ENCODE results near the gene DOCK1. TPM values are rescaled to one million over a fixed set of nuclear protein-coding genes. Genes with fewer than 3 reads are reported as not detected.

Gene DOCK1
- total RNA-seq, 2 experiments from 2014 or later: not detected

- CTCF ChIA-PET: no interaction called here
- DNase-seq (no peak), ATAC-seq (ENCODE audit: poor library complexity) (no peak)
- Mint-ChIP-seq H3K4me1 (ENCODE audit: low read depth) (no peaks in the 10 kb centered on the region), H3K27me3 (no peaks in the 10 kb centered on the region), H3K4me3 (no peak overlapping the region), H3K9me3 (no peaks in the 10 kb centered on the region), H3K36me3 (ENCODE audit: low read depth) (no peaks in the 10 kb centered on the region), H3K27ac (no peak overlapping the region)
- Histone ChIP-seq H3K27me3 (ENCODE audit: control insufficient read depth in 1 of 2, insufficient read depth in 2 of 2, low read length in 2 of 2) (peaks cover 0 to 2% of the 10 kb centered on the region in 2 experiments), H3K27ac (ENCODE audit: low read depth in 1 of 2, low read length in 2 of 2) (no peak overlapping the region), H3K9me3 (ENCODE audit: control insufficient read depth in 1 of 2, insufficient read depth in 1 of 2, low read length in 2 of 2) (peaks cover 0 to 13% of the 10 kb centered on the region in 2 experiments), H3K4me3 (ENCODE audit: low read length) (no peak overlapping the region), H3K36me3 (ENCODE audit: insufficient read depth, low read length) (no peaks in the 10 kb centered on the region), H3K4me1 (ENCODE audit: insufficient read depth, low read length) (no peaks in the 10 kb centered on the region)
- no peak for TF ChIP-seq CTCF (IDR thresholded peaks at IDR 0.05)
- POLR2A ChIA-PET: no interaction called here
- intact Hi-C loops (cut with DNase I, micrococcal nuclease): no loop called here
These were observed 154.1 kb downstream of the DOCK1 start for GRCh38 chr10:127059314-127059713.

- H3K4me3 Mint-ChIP-seq: no peak overlapping the region
- POLR2A ChIA-PET: no interaction called here
- no peak overlapping the region for H3K4me3 ChIP-seq (ENCODE audit: low read length)
- ATAC-seq (ENCODE audit: poor library complexity) (no peak), DNase-seq (no peak)
- no peaks in the 10 kb centered on the region for H3K4me1 ChIP-seq (ENCODE audit: insufficient read depth, low read length)
- H3K9me3 ChIP-seq (ENCODE audit: control insufficient read depth in 1 of 2, insufficient read depth in 1 of 2, low read length in 2 of 2): peaks cover 0 to 30% of the 10 kb centered on the region in 2 experiments
- no peaks in the 10 kb centered on the region for H3K36me3 Mint-ChIP-seq (ENCODE audit: low read depth)
- intact Hi-C loops (cut with DNase I, micrococcal nuclease): no loop called here
- no peak for TF ChIP-seq CTCF (IDR thresholded peaks at IDR 0.05)
- no peak overlapping the region for H3K27ac Mint-ChIP-seq
- H3K36me3 ChIP-seq (ENCODE audit: insufficient read depth, low read length): no peaks in the 10 kb centered on the region
- H3K4me1 Mint-ChIP-seq (ENCODE audit: low read depth): no peaks in the 10 kb centered on the region
- H3K27me3 Mint-ChIP-seq: no peaks in the 10 kb centered on the region
- no peaks in the 10 kb centered on the region for H3K9me3 Mint-ChIP-seq
- H3K27ac ChIP-seq (ENCODE audit: low read depth in 1 of 2, low read length in 2 of 2): no peak overlapping the region
- CTCF ChIA-PET: no interaction called here
- H3K27me3 ChIP-seq (ENCODE audit: control insufficient read depth in 1 of 2, insufficient read depth in 2 of 2, low read length in 2 of 2): peaks cover 0 to 2% of the 10 kb centered on the region in 2 experiments
These were observed 158.5 kb downstream of the DOCK1 start for GRCh38 chr10:127063762-127064161.

- Mint-ChIP-seq H3K36me3 (ENCODE audit: low read depth) (no peaks in the 10 kb centered on the region), H3K4me1 (ENCODE audit: low read depth) (no peaks in the 10 kb centered on the region), H3K27me3 (no peaks in the 10 kb centered on the region), H3K9me3 (no peaks in the 10 kb centered on the region), H3K4me3 (no peak overlapping the region), H3K27ac (no peak overlapping the region)
- DNase-seq: no peak
- Histone ChIP-seq H3K27ac (ENCODE audit: low read depth in 1 of 2, low read length in 2 of 2) (no peak overlapping the region), H3K27me3 (ENCODE audit: control insufficient read depth in 1 of 2, insufficient read depth in 2 of 2, low read length in 2 of 2) (peaks cover 0 to 2% of the 10 kb centered on the region in 2 experiments), H3K4me1 (ENCODE audit: insufficient read depth, low read length) (no peaks in the 10 kb centered on the region), H3K9me3 (ENCODE audit: control insufficient read depth in 1 of 2, insufficient read depth in 1 of 2, low read length in 2 of 2) (peaks cover 0 to 30% of the 10 kb centered on the region in 2 experiments), H3K4me3 (ENCODE audit: low read length) (no peak overlapping the region), H3K36me3 (ENCODE audit: insufficient read depth, low read length) (no peaks in the 10 kb centered on the region)
- ChIA-PET CTCF (no interaction called here), POLR2A (no interaction called here)
- no peak for ATAC-seq (ENCODE audit: poor library complexity)
- no peak for TF ChIP-seq CTCF (IDR thresholded peaks at IDR 0.05)
- intact Hi-C loops (cut with DNase I, micrococcal nuclease): no loop called here
These were observed 159.2 kb downstream of the DOCK1 start for GRCh38 chr10:127064474-127064873.
